C4-2B (cell line): Measurements from ENCODE around the gene MAP1LC3B.

Experiments
- ZFX ChIP-seq: fragments of 450-650 bp; IDR thresholded peaks from 2 replicates; pipeline ENCODE4 v1.6.1; 2017
- TF ChIP-seq, protein P1 (sequence below): fragments of 450-650 bp; conservative IDR thresholded peaks from 2 replicates; pipeline ENCODE4 v1.5.1; 2017; ENCODE audit warnings: mild to moderate bottlenecking

DNA sequence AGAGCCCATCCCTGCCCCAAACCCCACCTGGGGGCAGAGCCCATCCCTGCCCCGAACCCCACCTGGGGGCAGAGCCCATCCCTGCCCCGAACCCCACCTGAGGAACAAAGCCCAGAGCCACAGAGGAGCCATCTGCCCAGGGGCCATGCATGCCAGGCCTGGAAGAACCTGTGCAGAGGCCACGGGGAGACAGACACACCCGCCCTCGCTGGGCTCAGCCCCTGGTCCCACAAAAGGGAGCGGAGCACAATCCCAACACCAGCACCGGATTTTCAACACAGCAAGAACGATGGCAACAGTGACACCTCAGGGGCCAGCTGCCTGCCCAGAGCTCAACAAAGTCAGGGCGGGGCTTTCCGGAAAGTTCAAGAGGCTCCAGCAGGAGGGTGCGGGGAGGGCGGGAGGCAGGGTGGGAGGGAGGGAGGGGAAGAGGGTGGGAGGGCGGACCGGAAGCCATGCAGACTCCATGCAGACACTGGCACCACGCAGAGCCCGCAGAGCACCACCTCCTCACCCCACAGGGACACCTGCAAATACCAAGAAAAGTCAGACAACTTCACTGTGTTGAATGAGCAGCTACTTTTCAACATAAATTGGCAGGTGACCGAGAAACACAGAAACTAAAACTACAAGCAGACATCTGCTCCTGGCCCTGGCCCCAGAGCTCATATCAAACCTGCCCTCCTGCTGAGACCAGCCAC, 47.1 kb upstream of the MAP1LC3B start:
- TF ChIP-seq, protein P1, sequence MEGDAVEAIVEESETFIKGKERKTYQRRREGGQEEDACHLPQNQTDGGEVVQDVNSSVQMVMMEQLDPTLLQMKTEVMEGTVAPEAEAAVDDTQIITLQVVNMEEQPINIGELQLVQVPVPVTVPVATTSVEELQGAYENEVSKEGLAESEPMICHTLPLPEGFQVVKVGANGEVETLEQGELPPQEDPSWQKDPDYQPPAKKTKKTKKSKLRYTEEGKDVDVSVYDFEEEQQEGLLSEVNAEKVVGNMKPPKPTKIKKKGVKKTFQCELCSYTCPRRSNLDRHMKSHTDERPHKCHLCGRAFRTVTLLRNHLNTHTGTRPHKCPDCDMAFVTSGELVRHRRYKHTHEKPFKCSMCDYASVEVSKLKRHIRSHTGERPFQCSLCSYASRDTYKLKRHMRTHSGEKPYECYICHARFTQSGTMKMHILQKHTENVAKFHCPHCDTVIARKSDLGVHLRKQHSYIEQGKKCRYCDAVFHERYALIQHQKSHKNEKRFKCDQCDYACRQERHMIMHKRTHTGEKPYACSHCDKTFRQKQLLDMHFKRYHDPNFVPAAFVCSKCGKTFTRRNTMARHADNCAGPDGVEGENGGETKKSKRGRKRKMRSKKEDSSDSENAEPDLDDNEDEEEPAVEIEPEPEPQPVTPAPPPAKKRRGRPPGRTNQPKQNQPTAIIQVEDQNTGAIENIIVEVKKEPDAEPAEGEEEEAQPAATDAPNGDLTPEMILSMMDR, result no peak
- TF ChIP-seq ZFX, result no peak
